Measurements from ENCODE around the gene TMEM158.

- TF ChIP-seq CTCF (conservative IDR thresholded peaks at IDR 0.05) = no peak
- TF ChIP-seq EZH2 (IDR thresholded peaks at IDR 0.05; ENCODE audit: low read depth) = no peak
These were observed 27.5 kb downstream of the TMEM158 start for GRCh38 chr3:45198264-45199260.

Measured in PC-9 (cell line).